H1 (cell line): ENCODE data around the gene TAF9B. TPM values are rescaled to one million over a fixed set of nuclear protein-coding genes. Genes with fewer than 3 reads are reported as not detected.

Source experiments
- CBX8 ChIP-seq: fragments of 300-800, 300-1000 bp; sonication (generic); IDR thresholded peaks from 2 replicates; pipeline ENCODE4 v1.7.1; 2016; ENCODE audit warnings: low read depth, low read length, borderline replicate concordance
- CHD7 ChIP-seq: fragments of 300-600 bp; sonication (generic); IDR thresholded peaks from 2 replicates; pipeline ENCODE4 v1.7.1; 2012; ENCODE audit warnings: low read length, moderate library complexity, mild to moderate bottlenecking, inconsistent platforms; ENCODE audit not compliant: insufficient replicate concordance
- CREB1 ChIP-seq: IDR thresholded peaks from 2 replicates; pipeline ENCODE4 v1.6.1; 2012; ENCODE audit warnings: inconsistent platforms
- EGR1 ChIP-seq: IDR thresholded peaks from 2 replicates; pipeline ENCODE4 v1.6.1; 2011; ENCODE audit warnings: low read depth, low read length, borderline replicate concordance
- FOSL1 ChIP-seq: IDR thresholded peaks from 2 replicates; pipeline ENCODE4 v1.6.1; 2011; ENCODE audit warnings: mild to moderate bottlenecking, low read depth, low read length, moderate library complexity; ENCODE audit not compliant: insufficient read depth
- POLR2A ChIP-seq, 2 experiments: IDR thresholded peaks; 1 replicate in 1 of 2; 2 replicates in 1 of 2; pipeline ENCODE4 v1.6.1; 2011; ENCODE audit warnings: low read depth in 2 of 2, low read length in 2 of 2, mild to moderate bottlenecking in 2 of 2; ENCODE audit errors: control extremely low read depth in 1 of 2
- SIX5 ChIP-seq: IDR thresholded peaks from 2 replicates; pipeline ENCODE4 v1.6.1; 2011; ENCODE audit warnings: mild to moderate bottlenecking, low read depth, low read length
- SRF ChIP-seq: IDR thresholded peaks from 2 replicates; pipeline ENCODE4 v1.6.1; 2011; ENCODE audit warnings: mild to moderate bottlenecking, low read depth, low read length, moderate library complexity
- TCF12 ChIP-seq: IDR thresholded peaks from 2 replicates; pipeline ENCODE4 v1.6.1; 2011; ENCODE audit warnings: low read depth, mild to moderate bottlenecking, low read length
- YY1 ChIP-seq: IDR thresholded peaks from 2 replicates; pipeline ENCODE4 v1.6.1; 2011; ENCODE audit warnings: low read depth, mild to moderate bottlenecking, low read length
- polyA plus RNA-seq, 7 experiments: library from polyadenylated mRNA; depleted of rRNA in 3 of 7; stranded (reverse) in 5 of 7; unstranded in 2 of 7; fragments of >200 nt in 5 of 7; fragments of 200-250 nt in 2 of 7; gene quantifications; 1 replicate in 5 of 7; 2 replicates in 1 of 7; 4 replicates in 1 of 7; pipeline versions ENCODE4 v1.2.1 to v1.2.3, GENCODE V29; 2011 to 2013; ENCODE audit warnings: missing spikeins in 2 of 7, mixed read lengths in 2 of 7
- total RNA-seq: library from RNA; stranded (reverse); fragmentation: NEBNext Ultra II Directional; extraction: Animal tissue kit (Norgen Biotek cat#: 25700); gene quantifications from 2 replicates; pipeline ENCODE4 v1.2.1, GENCODE V29; 2021

The TAF9B gene
- total and polyA plus RNA-seq, 2 of the 8 experiments (the other 6 are each of a cell fraction or from before 2014, with no cell fraction given) = 23.8 to 42.8 TPM

GRCh38 chrX:78133238-78133960, 6.1 kb downstream of the TAF9B start (continued):
- no peak for TF ChIP-seq CHD7
- no peak; a peak in 1 of 3 replicates for TF ChIP-seq POLR2A (IDR thresholded peaks at IDR 0.05; ENCODE audit: control extremely low read depth in 1 of 2, low read depth in 2 of 2, low read length in 2 of 2)
- no peak for TF ChIP-seq EGR1
- TF ChIP-seq SIX5 = no peak
- TF ChIP-seq YY1 = no peak
- no peak for TF ChIP-seq TCF12
- no peak for TF ChIP-seq CBX8
- no peak for TF ChIP-seq SRF
- TF ChIP-seq CREB1 = no peak
- no peak for TF ChIP-seq FOSL1
- TF ChIP-seq, all 59 proteins: peak for 0
